ENCODE results near the gene PRPF4. TPM values are rescaled to one million over a fixed set of nuclear protein-coding genes. Genes with fewer than 3 reads are reported as not detected.
A peak's percentile ranks its signal among the peaks of the same experiment; 100 is the strongest.
"Not testable (repeated sequence)": the region's sequence is repeated elsewhere in the genome, so short reads cannot be mapped to it uniquely, and the experiment has no call there.

Gene PRPF4
- total RNA-seq, 2 experiments from 2014 or later: 23.4 to 25.5 TPM

DNA sequence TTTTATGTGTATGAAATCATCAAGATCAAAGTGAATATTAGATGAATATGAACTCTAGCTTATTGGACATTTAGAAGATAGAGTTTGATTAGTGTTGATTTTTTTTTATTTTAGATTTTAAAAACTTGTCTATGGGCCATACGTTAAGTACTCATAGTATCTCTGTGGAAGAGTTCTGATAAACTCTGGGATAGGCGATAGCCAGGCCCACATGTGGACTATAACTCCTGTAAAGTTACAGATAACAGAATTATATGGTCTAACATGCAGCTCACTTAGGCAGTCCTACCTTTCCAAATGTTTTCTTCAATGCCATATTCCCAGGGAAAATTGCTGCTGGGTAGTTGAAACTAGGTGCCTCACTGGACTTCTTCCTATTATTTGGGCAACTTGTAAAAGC lies 43.8 kb upstream of the PRPF4 start:
- Histone ChIP-seq H3K4me1 (ENCODE audit: insufficient read depth, low read length) (peaks cover 7% of the 10 kb centered on the region), H3K27ac (ENCODE audit: low read depth in 1 of 2, low read length in 2 of 2) (no peak overlapping the region), H3K9me3 (ENCODE audit: control insufficient read depth in 1 of 2, insufficient read depth in 1 of 2, low read length in 2 of 2) (no peaks in the 10 kb centered on the region), H3K4me3 (ENCODE audit: low read length) (no peak overlapping the region), H3K27me3 (ENCODE audit: control insufficient read depth in 1 of 2, insufficient read depth in 2 of 2, low read length in 2 of 2) (no peaks in the 10 kb centered on the region), H3K36me3 (ENCODE audit: insufficient read depth, low read length) (no peaks in the 10 kb centered on the region)
- ATAC-seq (ENCODE audit: poor library complexity): no peak
- no peak for DNase-seq
- Mint-ChIP-seq H3K4me1 (ENCODE audit: low read depth) (peaks cover 34% of the 10 kb centered on the region), H3K9me3 (no peaks in the 10 kb centered on the region), H3K4me3 (no peak overlapping the region), H3K27ac (peak overlapping the region; percentile 76), H3K27me3 (no peaks in the 10 kb centered on the region), H3K36me3 (ENCODE audit: low read depth) (peaks cover 4% of the 10 kb centered on the region)
- ChIA-PET POLR2A (interaction anchor here (1.5 to 2.9 kb wide), 2 partner anchors 10 to 145 kb away, joined by 3 to 12 read pairs; partner anchors contain the start of genes FKBP15, HDHD3 and SLC31A1), CTCF (no interaction called here)
- intact Hi-C loops (cut with DNase I, micrococcal nuclease): no loop called here
- TF ChIP-seq, protein P1, sequence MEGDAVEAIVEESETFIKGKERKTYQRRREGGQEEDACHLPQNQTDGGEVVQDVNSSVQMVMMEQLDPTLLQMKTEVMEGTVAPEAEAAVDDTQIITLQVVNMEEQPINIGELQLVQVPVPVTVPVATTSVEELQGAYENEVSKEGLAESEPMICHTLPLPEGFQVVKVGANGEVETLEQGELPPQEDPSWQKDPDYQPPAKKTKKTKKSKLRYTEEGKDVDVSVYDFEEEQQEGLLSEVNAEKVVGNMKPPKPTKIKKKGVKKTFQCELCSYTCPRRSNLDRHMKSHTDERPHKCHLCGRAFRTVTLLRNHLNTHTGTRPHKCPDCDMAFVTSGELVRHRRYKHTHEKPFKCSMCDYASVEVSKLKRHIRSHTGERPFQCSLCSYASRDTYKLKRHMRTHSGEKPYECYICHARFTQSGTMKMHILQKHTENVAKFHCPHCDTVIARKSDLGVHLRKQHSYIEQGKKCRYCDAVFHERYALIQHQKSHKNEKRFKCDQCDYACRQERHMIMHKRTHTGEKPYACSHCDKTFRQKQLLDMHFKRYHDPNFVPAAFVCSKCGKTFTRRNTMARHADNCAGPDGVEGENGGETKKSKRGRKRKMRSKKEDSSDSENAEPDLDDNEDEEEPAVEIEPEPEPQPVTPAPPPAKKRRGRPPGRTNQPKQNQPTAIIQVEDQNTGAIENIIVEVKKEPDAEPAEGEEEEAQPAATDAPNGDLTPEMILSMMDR (IDR thresholded peaks at IDR 0.05): no peak

GRCh38 chr9:113235701-113236255 lies 39.7 kb upstream of the PRPF4 start:
- H3K9me3 ChIP-seq (ENCODE audit: control insufficient read depth in 1 of 2, insufficient read depth in 1 of 2, low read length in 2 of 2); H3K36me3 ChIP-seq (ENCODE audit: insufficient read depth, low read length); POLR2A ChIA-PET; H3K27me3 ChIP-seq (ENCODE audit: control insufficient read depth in 1 of 2, insufficient read depth in 2 of 2, low read length in 2 of 2); H3K9me3 Mint-ChIP-seq; H3K27me3 Mint-ChIP-seq; intact Hi-C loops (cut with DNase I, micrococcal nuclease); H3K36me3 Mint-ChIP-seq (ENCODE audit: low read depth); H3K27ac ChIP-seq (ENCODE audit: low read depth in 1 of 2, low read length in 2 of 2); H3K27ac Mint-ChIP-seq; DNase-seq; CTCF ChIA-PET; ATAC-seq (ENCODE audit: poor library complexity); H3K4me3 Mint-ChIP-seq; H3K4me3 ChIP-seq (ENCODE audit: low read length); H3K4me1 ChIP-seq (ENCODE audit: insufficient read depth, low read length): not testable (repeated sequence)
- peaks cover 22% of the 10 kb centered on the region for H3K4me1 Mint-ChIP-seq (ENCODE audit: low read depth)

GRCh38 chr9:113237026-113237425 lies 38.4 kb upstream of the PRPF4 start:
- Histone ChIP-seq H3K4me1 (ENCODE audit: insufficient read depth, low read length) (peaks cover 7% of the 10 kb centered on the region), H3K27ac (ENCODE audit: low read depth in 1 of 2, low read length in 2 of 2) (no peak overlapping the region), H3K27me3 (ENCODE audit: control insufficient read depth in 1 of 2, insufficient read depth in 2 of 2, low read length in 2 of 2) (no peaks in the 10 kb centered on the region), H3K36me3 (ENCODE audit: insufficient read depth, low read length) (no peaks in the 10 kb centered on the region), H3K4me3 (ENCODE audit: low read length) (no peak overlapping the region), H3K9me3 (ENCODE audit: control insufficient read depth in 1 of 2, insufficient read depth in 1 of 2, low read length in 2 of 2) (no peaks in the 10 kb centered on the region)
- CTCF ChIA-PET: no interaction called here
- ATAC-seq (ENCODE audit: poor library complexity): no peak
- H3K4me1 Mint-ChIP-seq (ENCODE audit: low read depth): peaks cover 21% of the 10 kb centered on the region
- TF ChIP-seq, protein P1 (IDR thresholded peaks at IDR 0.05): no peak
- no peaks in the 10 kb centered on the region for H3K9me3 Mint-ChIP-seq
- H3K4me3 Mint-ChIP-seq: no peak overlapping the region
- no peaks in the 10 kb centered on the region for H3K27me3 Mint-ChIP-seq
- H3K36me3 Mint-ChIP-seq (ENCODE audit: low read depth): peaks cover 4% of the 10 kb centered on the region
- DNase-seq: no peak
- no peak overlapping the region for H3K27ac Mint-ChIP-seq
- POLR2A ChIA-PET: no interaction called here
- intact Hi-C loops (cut with DNase I, micrococcal nuclease): no loop called here

DNA sequence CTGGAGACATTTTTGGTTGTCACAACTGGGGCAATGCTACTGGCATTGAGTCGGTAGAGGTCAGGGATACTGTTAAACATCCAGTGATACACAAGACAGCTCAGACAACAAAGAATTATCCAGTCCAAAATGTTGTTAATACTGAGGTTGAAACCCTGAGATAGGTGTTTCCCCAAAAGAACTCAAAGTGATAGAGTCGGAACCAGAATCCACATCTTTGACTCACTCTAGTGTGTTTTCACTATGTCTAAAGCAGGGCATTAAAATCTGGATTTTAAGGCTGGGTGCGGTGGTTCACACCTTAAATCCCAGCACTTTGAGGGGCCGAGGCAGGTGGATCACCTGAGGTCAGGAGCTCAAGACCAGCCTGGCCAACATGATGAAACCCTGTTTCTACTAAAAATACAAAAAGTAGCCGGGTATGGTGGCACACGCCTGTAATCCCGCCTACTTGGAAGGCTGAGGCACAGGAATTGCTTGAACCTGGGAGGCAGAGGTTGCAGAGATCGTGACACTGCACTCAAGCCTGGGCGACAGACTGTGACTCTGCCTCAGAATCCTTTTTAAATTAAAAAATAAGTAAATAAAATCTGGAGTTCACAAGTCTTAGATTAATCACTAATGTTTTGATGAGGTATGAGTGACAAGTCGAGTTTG lies 37.1 kb upstream of the PRPF4 start:
- no peaks in the 10 kb centered on the region for H3K27me3 Mint-ChIP-seq
- intact Hi-C loops (cut with DNase I, micrococcal nuclease): no loop called here
- Histone ChIP-seq H3K4me3 (ENCODE audit: low read length) (no peak overlapping the region), H3K9me3 (ENCODE audit: control insufficient read depth in 1 of 2, insufficient read depth in 1 of 2, low read length in 2 of 2) (no peaks in the 10 kb centered on the region), H3K27me3 (ENCODE audit: control insufficient read depth in 1 of 2, insufficient read depth in 2 of 2, low read length in 2 of 2) (no peaks in the 10 kb centered on the region), H3K36me3 (ENCODE audit: insufficient read depth, low read length) (no peaks in the 10 kb centered on the region), H3K4me1 (ENCODE audit: insufficient read depth, low read length) (no peaks in the 10 kb centered on the region), H3K27ac (ENCODE audit: low read depth in 1 of 2, low read length in 2 of 2) (no peak overlapping the region)
- H3K4me1 Mint-ChIP-seq (ENCODE audit: low read depth): peaks cover 8% of the 10 kb centered on the region
- H3K4me3 Mint-ChIP-seq: no peak overlapping the region
- ChIA-PET CTCF (no interaction called here), POLR2A (no interaction called here)
- no peak overlapping the region for H3K27ac Mint-ChIP-seq
- ATAC-seq (ENCODE audit: poor library complexity) (no peak), DNase-seq (no peak)
- no peaks in the 10 kb centered on the region for H3K9me3 Mint-ChIP-seq
- TF ChIP-seq, protein P1 (IDR thresholded peaks at IDR 0.05): no peak
- H3K36me3 Mint-ChIP-seq (ENCODE audit: low read depth): peaks cover 4% of the 10 kb centered on the region

Measured in CD4-positive, alpha-beta T cell (primary cell).